B cell (primary cell): Measurements from ENCODE around the gene TRERF1.

Experiments
- EZH2 ChIP-seq: IDR thresholded peaks from 2 replicates; pipeline ENCODE4 v1.6.1; 2012; ENCODE audit warnings: borderline replicate concordance, low read depth, mild to moderate bottlenecking, moderate library complexity, low read length; ENCODE audit not compliant: insufficient read depth, poor library complexity, severe bottlenecking
- TF ChIP-seq, protein P1 (sequence below): fragments of 200-600 bp; IDR thresholded peaks from one replicate; pipeline ENCODE4 v1.8.0; 2022; ENCODE audit warnings: antibody characterized with exemption, mild to moderate bottlenecking

DNA sequence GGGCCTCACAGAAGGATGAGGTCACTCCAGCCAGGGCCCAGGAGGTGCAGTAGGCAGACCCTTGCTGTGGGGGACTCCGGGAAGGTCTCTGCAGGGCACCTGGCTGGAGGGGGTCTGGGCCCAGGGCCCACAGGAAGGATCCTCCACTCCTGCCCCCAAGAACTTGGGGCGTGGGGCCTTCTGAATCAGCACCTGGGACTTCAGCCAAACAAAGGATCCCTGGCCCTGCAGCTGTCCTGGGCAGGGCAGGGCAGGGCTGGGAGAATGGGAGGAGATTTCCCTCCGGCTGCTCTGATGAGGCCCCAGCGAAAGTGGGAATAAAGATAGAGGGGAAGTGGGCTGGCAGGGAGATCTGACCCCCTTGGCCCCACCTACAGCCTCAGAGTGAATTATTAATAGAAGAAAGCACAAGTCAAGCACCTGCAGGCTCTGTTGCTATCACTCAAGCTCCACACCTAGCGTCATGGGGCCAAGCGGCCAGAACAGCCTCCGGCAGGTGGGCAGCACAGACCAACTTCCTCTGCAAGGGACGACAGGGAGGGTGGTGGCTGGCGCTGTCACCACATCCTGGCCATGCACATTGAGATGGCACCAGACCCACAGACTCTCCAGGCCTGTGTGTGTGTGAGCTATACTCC lies 172.5 kb downstream of the TRERF1 start:
- TF ChIP-seq, protein P1, sequence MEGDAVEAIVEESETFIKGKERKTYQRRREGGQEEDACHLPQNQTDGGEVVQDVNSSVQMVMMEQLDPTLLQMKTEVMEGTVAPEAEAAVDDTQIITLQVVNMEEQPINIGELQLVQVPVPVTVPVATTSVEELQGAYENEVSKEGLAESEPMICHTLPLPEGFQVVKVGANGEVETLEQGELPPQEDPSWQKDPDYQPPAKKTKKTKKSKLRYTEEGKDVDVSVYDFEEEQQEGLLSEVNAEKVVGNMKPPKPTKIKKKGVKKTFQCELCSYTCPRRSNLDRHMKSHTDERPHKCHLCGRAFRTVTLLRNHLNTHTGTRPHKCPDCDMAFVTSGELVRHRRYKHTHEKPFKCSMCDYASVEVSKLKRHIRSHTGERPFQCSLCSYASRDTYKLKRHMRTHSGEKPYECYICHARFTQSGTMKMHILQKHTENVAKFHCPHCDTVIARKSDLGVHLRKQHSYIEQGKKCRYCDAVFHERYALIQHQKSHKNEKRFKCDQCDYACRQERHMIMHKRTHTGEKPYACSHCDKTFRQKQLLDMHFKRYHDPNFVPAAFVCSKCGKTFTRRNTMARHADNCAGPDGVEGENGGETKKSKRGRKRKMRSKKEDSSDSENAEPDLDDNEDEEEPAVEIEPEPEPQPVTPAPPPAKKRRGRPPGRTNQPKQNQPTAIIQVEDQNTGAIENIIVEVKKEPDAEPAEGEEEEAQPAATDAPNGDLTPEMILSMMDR, result no peak
- no peak for TF ChIP-seq EZH2
